Activated T-helper 1 cell treated with anti-CD3 and anti-CD28 coated beads, Interleukin-2, amount 50 U/mL, for 16 hours (primary cell): Measurements from ENCODE around the gene PSTPIP2.
"Not testable (repeated sequence)": the region's sequence is repeated elsewhere in the genome, so short reads cannot be mapped to it uniquely, and the experiment has no call there.

Experiments used
- DNase-seq, 2 donors: peaks; one replicate each; pipeline ENCODE4 v3.0.0-alpha.2; 2020; ENCODE audit warnings: low read depth in 1 of 2, low spot score in 1 of 2

PSTPIP2 gene

DNA sequence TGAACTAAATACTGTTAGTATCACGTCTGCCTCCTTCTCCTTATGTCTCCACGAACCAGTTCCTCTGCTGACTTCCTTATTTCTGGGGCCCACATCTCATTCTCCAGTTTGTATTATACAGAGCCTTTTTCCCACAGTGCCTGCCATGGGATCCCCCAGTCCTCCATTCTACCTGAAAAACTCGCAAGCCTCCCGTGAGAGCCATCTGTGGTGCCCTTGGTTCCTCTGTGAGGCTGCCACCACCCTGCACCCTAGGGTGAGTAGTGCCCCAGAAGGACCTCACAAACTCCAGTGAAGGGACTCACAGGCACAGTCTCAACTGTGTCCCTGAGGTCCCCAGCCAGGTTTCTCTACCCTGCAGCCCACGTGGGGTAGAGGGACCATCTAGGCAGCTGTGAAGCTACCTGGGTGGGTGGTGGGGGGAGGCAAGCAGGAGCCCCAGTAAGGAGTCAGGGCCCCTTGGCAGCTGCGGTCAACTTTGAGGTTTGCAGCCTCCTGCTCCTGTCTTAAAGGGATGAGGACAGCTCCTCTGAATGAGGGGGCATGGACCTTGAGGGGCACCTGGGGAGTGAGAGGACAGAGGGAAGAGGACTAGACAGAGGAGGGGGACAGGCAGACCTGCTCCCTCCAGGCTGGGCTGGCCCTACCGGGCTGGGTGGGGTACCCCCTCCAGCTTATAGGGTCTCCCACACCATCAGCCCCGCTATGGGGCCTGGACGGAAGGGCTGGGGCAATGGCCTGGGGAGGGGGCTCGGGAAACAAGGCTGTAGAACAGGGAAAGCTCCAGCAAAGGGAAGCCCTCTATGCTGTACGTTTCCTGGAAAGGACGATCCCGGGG is 1.0 kb downstream of the PSTPIP2 start:
- DNase-seq, result no peak

DNA sequence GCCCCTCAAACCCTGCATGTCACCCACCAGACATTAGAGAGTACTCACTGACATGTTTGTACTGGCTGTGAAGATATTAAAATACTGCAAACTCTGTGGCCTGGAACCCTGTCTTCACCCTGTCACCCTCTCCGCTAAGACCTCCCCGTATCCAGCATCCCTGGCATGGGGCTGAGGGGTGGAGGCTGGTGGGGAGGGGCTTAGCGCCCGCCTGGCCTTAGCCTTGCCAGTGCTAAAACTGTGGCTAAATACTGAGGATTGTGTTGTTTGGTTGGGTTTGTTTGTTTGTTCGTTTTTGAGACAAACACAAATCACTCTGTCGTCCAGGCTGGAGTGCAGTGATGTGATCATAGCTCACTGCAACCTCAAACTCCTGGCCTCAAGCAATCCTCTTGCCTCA is 1.8 kb downstream of the PSTPIP2 start:
- DNase-seq, result no peak

DNA sequence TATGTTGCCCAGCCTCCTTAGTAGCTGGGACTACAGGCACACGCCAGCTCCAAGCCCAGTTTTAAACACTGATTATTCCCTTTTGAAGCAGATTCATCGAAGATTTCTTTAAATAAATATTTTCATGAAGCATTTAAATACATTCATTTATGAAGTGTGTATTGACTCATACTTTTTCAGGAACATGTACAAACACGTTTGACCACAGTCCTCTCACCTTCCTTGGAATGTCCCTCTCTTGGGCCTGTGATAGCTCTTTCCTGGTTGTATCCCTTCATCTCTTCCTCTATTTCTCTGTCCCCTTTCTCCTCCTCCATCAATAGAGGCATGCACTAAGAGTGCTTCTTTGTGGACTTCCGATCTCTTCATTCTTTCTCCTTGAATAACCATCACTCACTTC is 2.5 kb downstream of the PSTPIP2 start:
- no peak for DNase-seq

- no peak for DNase-seq
These were observed 3.3 kb downstream of the PSTPIP2 start for GRCh38 chr18:46068763-46069162.

GRCh38 chr18:46067438-46068007 is 4.5 kb downstream of the PSTPIP2 start:
- no peak for DNase-seq

- DNase-seq, result no peak
These were observed 9.3 kb downstream of the PSTPIP2 start for GRCh38 chr18:46062781-46063180.

- DNase-seq, result no peak
These were observed 10.3 kb downstream of the PSTPIP2 start for GRCh38 chr18:46061796-46062195.

DNA sequence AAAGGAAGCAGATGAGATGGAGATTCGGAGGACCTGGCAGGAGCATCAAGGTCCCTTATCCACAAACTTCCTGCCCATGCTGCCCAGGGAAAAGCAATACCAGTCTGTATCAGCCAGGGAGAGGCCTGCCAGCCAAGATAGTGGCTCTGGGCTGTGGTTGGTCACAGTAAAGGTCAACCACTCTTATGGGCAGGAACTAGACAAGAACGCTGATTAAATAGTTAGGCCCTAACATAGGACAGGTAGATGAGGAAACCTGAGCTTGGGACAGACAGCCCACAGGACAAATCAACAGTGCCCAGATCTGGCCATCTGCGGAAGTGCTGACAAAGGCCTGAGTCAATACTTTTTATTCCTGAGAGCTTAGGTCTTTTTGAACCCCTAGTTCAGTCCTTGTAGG is 10.7 kb downstream of the PSTPIP2 start:
- no peak for DNase-seq

DNA sequence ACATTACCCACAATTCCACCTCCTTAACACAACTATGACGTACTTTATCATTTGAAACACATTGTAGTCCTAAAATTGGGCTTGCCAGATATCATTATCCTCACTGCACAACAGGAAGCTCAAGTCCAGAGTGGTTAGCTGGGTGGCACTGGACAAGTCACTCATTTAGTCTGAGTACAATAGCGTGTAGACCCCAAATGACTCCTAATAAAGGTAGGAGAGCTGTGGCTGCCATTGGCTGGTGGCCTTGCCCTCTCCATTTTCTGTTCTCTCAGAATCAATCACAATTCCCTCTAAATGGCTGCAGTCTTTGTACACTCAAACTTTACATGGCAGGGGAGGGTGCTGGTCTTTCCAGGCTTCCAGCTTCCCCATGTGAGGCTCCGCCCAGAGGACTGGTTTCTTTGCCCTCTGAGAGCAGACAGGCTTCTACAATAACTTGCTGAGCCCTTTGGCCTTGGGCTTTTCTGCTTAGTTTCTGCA is 11.7 kb downstream of the PSTPIP2 start:
- no peak for DNase-seq

DNA sequence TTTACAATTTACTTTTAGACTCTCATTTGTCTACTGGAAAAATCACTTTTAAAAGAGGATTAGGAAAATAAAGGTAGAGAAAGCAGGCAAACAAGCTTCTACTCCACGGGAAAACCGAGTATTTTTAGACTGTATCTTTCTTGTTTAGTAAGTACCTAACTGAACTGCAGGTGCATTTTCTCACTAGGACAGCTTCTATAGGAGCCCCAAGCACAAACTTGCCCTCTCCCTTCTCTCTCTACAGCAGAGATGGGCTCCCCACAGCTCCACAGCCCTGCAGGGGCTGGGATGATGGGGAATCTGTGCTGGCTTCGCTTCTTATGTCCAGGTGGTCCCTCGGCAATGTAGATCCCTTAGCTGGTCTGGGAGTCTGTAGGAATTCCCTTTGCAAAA is 16.2 kb downstream of the PSTPIP2 start:
- no peak for DNase-seq

DNA sequence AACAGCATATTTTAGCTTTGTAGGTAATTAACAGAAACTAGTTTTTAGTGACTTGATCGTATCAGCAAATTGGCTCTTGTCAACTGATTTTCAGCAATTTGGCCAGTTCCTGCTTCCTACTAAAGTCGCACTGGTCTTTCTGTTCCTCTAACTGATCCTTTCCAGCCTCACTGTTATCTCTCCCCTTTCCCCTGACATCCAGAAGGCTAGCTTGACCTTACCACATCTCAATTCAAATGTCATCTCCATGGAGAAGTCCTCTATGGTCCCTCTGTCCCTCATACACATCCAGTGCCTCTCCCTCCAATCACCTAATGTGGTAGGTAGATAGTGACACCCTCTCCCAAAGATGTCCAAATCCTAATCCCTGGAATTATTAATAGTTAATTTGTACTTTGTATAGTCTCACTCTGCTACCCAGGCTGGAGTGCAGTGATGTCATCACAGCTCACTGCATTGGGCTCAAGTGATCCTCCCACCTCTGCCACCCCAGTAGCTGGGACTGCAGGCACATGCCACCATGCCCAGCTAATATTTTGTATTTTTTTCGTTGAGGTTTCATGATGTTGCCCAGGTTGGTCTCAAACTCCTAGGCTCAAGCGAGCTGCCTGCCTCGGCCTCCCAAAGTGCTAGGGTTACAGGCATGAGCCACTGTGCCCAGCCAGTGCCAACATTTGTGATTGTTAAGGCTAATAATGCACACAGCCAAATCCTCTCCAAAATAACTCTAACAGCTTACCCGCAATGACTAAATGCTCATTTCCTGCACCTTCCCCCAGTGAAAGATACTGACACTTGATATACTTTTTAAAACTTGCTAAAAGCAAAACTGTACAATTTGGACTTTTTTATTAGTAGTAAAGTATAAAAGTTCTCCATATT is 16.9 kb downstream of the PSTPIP2 start:
- DNase-seq, result no peak

- DNase-seq, result no peak
These were observed 18.5 kb downstream of the PSTPIP2 start for GRCh38 chr18:46053368-46054095.

- no peak for DNase-seq
These were observed 20.2 kb downstream of the PSTPIP2 start for GRCh38 chr18:46051731-46052461.

DNA sequence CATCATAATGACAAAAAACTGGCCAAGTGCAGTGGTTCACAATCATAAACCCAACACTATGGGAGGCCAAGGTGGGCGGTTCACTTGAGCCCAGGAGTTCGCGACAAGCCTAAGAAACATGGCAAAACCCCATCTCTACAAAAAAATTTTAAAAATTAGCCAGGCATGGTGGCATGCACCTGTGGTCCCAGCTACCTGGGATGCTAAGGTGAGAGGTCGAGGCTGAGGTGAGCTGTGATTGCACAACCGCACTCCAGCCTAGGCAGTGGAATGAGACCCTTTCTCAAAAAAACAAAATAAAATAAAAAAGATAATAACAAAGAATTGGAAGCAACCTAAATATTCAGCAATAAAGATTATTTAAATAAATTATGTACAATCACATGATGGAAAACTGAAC is 21.8 kb downstream of the PSTPIP2 start:
- DNase-seq, result no peak

DNA sequence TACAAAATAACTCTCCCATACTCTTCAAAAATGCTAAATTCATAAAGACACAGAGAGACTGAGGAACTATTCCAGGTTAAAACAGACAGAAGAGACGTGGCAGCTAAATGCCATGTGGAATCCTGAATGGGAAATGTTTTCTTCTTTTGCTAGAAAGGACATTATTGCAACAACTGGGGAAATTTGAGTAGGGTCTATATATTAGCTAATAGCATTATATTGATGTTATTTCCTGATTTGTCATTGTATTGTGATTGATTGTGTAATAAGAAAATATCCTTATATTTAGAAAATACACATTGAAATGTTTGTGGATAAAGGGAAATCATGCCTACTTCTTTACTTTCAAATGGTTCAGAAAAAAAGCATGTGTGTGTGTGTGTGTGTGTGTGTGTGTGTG is 23.4 kb downstream of the PSTPIP2 start:
- DNase-seq, result no peak

GRCh38 chr18:46047369-46047768 is 24.7 kb downstream of the PSTPIP2 start:
- not testable (repeated sequence) for DNase-seq

- DNase-seq, result no peak
These were observed 25.4 kb downstream of the PSTPIP2 start for GRCh38 chr18:46046688-46047087.

GRCh38 chr18:46046126-46046525 is 25.9 kb downstream of the PSTPIP2 start:
- DNase-seq, result no peak

DNA sequence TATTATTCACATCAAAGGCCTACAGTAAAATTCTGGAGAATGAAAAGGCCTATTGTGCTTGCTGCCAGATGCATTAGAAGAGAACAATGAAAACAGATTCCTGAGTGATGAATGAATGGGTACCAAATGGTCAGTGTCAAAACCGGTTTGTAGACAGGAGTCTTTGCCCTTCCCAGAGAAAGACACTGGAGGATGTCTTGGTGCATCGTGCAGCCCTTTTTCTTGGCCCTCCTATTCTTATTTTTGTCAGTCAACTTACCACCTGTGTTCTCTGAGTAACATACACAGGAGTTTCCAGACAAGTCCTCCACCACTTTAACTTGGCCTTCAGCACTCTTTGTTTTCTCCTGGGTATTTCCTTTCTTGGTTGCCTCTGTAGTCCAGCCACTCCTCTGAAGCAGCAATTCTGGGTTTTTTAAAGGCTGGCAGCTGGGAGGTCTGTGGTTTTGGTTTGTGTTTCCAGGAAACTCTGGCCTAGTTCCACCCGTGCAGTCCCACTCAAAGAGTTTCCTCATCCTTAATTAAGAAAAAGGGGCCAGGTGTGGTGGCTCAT is 29.4 kb downstream of the PSTPIP2 start:
- no peak for DNase-seq

DNA sequence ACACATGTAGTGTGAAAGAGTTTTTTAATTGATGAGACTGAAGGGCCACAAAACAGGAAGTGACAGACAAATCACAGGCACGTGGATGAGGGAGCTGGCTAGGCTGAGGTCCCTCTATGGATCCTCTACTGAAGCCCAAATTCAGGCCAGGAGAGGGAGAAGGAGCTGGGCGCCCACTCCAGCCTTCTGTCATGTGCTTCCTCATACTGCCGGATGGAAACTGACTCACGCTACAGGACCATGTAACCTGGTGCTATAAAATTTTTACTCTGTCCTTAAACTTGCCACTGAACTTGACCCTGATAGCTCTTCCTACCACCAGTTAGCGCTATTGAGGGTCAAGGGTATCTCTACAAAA is 31.3 kb downstream of the PSTPIP2 start:
- DNase-seq, result no peak
